Left ventricle myocardium superior (tissue), 1 donor: ENCODE results near the gene MCOLN2. TPM values are rescaled to one million over a fixed set of nuclear protein-coding genes. Genes with fewer than 3 reads are reported as not detected.

Experiments used
- ATAC-seq: fragments of 200-7000 bp; cut with Tn5 transposase; one replicate; pipeline ENCODE4 v1.9.1; 2020; ENCODE audit warnings: mild to moderate bottlenecking, moderate library complexity
- DNase-seq: peaks from one replicate; pipeline ENCODE4 v3.0.0-alpha.2; 2020
- intact Hi-C: fragments of 100-400 bp; cut with micrococcal nuclease; formaldehyde crosslinking; loops from one replicate; pipeline ENCODE4 v1.11.0; 2022
- total RNA-seq: library from RNA; stranded (reverse); fragmentation: NEBNext Ultra II Directional; extraction: Animal tissue kit (Norgen Biotek cat#: 25700); gene quantifications from one replicate; pipeline ENCODE4 v1.2.1, GENCODE V29; 2021
- donor health status: DM: no; HTN: yes; CAD: no; lungs with severe emphysema.

MCOLN2 gene
- total RNA-seq, 1 donor from 2014 or later = 0.52 TPM

DNA sequence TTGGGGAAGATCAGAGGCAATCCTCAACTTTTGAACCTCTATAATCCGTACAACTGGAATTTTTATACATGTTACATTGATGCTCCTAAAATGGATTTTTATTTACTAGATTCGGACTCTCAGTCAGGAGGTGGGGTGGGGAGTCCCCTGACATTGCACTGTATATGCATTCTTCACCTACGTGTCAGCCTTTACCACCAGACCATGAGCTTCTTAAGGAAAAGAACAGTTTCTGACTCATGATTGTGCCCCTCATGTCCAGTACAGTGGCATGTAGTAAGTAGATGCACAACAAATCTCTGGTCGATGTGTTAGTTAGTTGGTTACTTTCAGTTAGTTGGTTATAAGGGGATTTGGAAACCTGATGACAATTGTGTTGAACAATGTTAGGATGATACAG, 119.3 kb downstream of the MCOLN2 start:
- intact Hi-C loops = no loop called here
- no peak for ATAC-seq
- no peak for DNase-seq

DNA sequence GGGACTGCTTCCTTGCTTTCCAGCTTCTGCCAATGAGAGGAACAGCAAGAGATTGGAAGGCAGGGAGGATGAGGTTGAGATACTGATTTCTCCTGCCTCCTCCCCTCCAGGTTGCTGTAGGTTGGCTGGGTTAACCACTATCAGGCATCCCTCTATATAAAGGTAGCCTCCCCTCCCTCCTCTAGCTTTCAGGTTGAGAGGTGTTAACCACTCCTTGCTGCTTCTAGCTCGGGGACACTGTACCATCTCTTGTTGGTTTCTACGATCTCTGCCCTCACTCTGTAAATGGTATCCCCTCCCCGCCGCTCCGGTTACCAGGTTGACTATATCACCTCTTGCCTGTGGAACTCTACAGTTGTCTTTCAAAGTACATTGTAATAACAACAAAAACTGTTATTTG, 120.6 kb downstream of the MCOLN2 start:
- intact Hi-C loops = no loop called here
- DNase-seq = no peak
- ATAC-seq = no peak

Other genes starting within 250 kb of the MCOLN2 start
- gene LPAR3, start 103.9 kb downstream of the MCOLN2 start, total RNA-seq = 20.4 TPM
- 0.72 TPM for gene MCOLN3, start 51.4 kb upstream of the MCOLN2 start, total RNA-seq
- 23.0 TPM for gene SYDE2, start 203.9 kb upstream of the MCOLN2 start, total RNA-seq